SK-N-MC (cell line): Measurements from ENCODE around the gene PZP.

Source experiments
- EZH2 ChIP-seq: fragments of 200-600 bp; sonication (generic); IDR thresholded peaks from one replicate; pipeline ENCODE4 v1.6.1; 2017; ENCODE audit warnings: antibody characterized with exemption
- POLR2AphosphoS5 ChIP-seq: IDR thresholded peaks from 2 replicates; pipeline ENCODE4 v1.6.1; 2012; ENCODE audit warnings: mild to moderate bottlenecking, low read depth, low read length, borderline replicate concordance

GRCh38 chr12:9143929-9144729 lies 64.1 kb downstream of the PZP start:
- TF ChIP-seq POLR2AphosphoS5: no peak
- no peak for TF ChIP-seq EZH2
